GM19463 (cell line): ENCODE results near the gene USP54.
"Not testable (repeated sequence)": the region's sequence is repeated elsewhere in the genome, so short reads cannot be mapped to it uniquely, and the experiment has no call there.

Experiments
- ATAC-seq: cut with Tn5 transposase; IDR thresholded peaks from one replicate; pipeline ENCODE4 v1.9.1; 2021; ENCODE audit warnings: mild to moderate bottlenecking, moderate library complexity; ENCODE audit not compliant: unreplicated experiment

The USP54 gene

GRCh38 chr10:73588656-73589055 is 2.5 kb downstream of the USP54 start:
- no peak for ATAC-seq

GRCh38 chr10:73586583-73586984 is 4.6 kb downstream of the USP54 start:
- no peak for ATAC-seq

GRCh38 chr10:73585327-73585726 is 5.8 kb downstream of the USP54 start:
- no peak for ATAC-seq

- ATAC-seq = no peak
Observed at GRCh38 chr10:73584737-73585136, 6.4 kb downstream of the USP54 start.

- no peak for ATAC-seq
Observed at GRCh38 chr10:73581918-73582317, 9.2 kb downstream of the USP54 start.

GRCh38 chr10:73578927-73579326 is 12.2 kb downstream of the USP54 start:
- not testable (repeated sequence) for ATAC-seq

GRCh38 chr10:73577788-73578187 is 13.4 kb downstream of the USP54 start:
- ATAC-seq = no peak

GRCh38 chr10:73576890-73577591 is 14.1 kb downstream of the USP54 start:
- no peak for ATAC-seq

- no peak for ATAC-seq
Observed at GRCh38 chr10:73576178-73576889, 14.8 kb downstream of the USP54 start.

GRCh38 chr10:73567025-73567424 is 24.1 kb downstream of the USP54 start:
- ATAC-seq = not testable (repeated sequence)

GRCh38 chr10:73561192-73561591 is 29.9 kb downstream of the USP54 start:
- ATAC-seq = no peak

GRCh38 chr10:73559590-73559989 is 31.6 kb downstream of the USP54 start:
- ATAC-seq = no peak

GRCh38 chr10:73556855-73557254 is 34.3 kb downstream of the USP54 start:
- no peak for ATAC-seq

GRCh38 chr10:73554721-73555120 is 36.4 kb downstream of the USP54 start:
- no peak for ATAC-seq

- ATAC-seq = no peak
Observed at GRCh38 chr10:73553761-73554160, 37.4 kb downstream of the USP54 start.

- ATAC-seq = no peak
Observed at GRCh38 chr10:73552819-73553715, 38.1 kb downstream of the USP54 start.

- no peak for ATAC-seq
Observed at GRCh38 chr10:73551515-73551914, 39.6 kb downstream of the USP54 start.

GRCh38 chr10:73545357-73545756 is 45.8 kb downstream of the USP54 start:
- no peak for ATAC-seq

- no peak for ATAC-seq
Observed at GRCh38 chr10:73537709-73538108, 53.4 kb downstream of the USP54 start.

GRCh38 chr10:73537288-73537687 is 53.9 kb downstream of the USP54 start:
- ATAC-seq = no peak

- no peak for ATAC-seq
Observed at GRCh38 chr10:73534857-73535256, 56.3 kb downstream of the USP54 start.
